ENCODE measurements around the gene PGRMC1. TPM values are rescaled to one million over a fixed set of nuclear protein-coding genes. Genes with fewer than 3 reads are reported as not detected.

The PGRMC1 gene
- total and polyA plus RNA-seq, 2 experiments from 2014 or later: 235 to 370 TPM

DNA sequence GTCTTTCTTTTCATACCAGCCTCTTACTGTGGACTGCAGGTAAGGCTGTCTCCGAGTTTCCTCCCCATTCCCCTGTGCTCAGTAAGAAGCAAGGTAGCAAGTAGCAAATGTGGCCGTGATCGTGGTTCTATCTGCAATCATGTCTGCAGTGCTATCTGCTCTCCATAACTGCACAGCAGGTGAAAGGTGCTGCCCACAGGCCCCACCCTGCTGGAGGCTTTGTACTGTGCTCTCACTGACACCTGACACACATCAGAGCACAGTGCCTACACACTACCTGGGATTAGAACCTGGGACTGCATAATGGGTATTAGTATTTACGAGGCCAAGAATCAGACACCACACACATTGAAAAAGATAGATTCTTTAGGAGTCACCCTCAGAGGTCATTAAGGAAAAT, 15.3 kb downstream of the PGRMC1 start (continued):
- TF ChIP-seq ZNF462 (CRISPR knock-in tag; IDR thresholded peaks at IDR 0.05): no peak

- Mint-ChIP-seq H3K4me3 (no peak overlapping the region), H3K27ac (no peak overlapping the region)
- ATAC-seq: no peak
These were observed 16.6 kb downstream of the PGRMC1 start for GRCh38 chrX:119252716-119253115.

More at GRCh38 chrX:119252716-119253115, 16.6 kb downstream of the PGRMC1 start:
- Mint-ChIP-seq H3K36me3 (ENCODE audit: low read depth) (no peaks in the 10 kb centered on the region), H3K9me3 (no peaks in the 10 kb centered on the region), H3K4me1 (no peaks in the 10 kb centered on the region), H3K27me3 (ENCODE audit: insufficient read depth, low read depth, poor library complexity) (no peaks in the 10 kb centered on the region)
- no peak for DNase-seq (ENCODE audit: low spot score)
- Histone ChIP-seq H3K27me3 (ENCODE audit: insufficient read depth) (no peaks in the 10 kb centered on the region), H3F3A (replicated peaks; ENCODE audit: low read depth) (no peaks in the 10 kb centered on the region), H4K20me1 (replicated peaks; ENCODE audit: insufficient read depth) (no peaks in the 10 kb centered on the region), H3K4me3 (no peak overlapping the region), H3K4me2 (no peak overlapping the region), H3K36me3 (ENCODE audit: insufficient read depth) (no peaks in the 10 kb centered on the region), H3K27ac (ENCODE audit: low read depth) (no peak overlapping the region), H3K79me2 (replicated peaks; ENCODE audit: insufficient read depth) (no peaks in the 10 kb centered on the region), H3K4me1 (ENCODE audit: insufficient read depth) (no peaks in the 10 kb centered on the region), H3K9me2 (ENCODE audit: insufficient read depth) (no peaks in the 10 kb centered on the region), H2AFZ (no peak overlapping the region)
- TF ChIP-seq, protein P1, sequence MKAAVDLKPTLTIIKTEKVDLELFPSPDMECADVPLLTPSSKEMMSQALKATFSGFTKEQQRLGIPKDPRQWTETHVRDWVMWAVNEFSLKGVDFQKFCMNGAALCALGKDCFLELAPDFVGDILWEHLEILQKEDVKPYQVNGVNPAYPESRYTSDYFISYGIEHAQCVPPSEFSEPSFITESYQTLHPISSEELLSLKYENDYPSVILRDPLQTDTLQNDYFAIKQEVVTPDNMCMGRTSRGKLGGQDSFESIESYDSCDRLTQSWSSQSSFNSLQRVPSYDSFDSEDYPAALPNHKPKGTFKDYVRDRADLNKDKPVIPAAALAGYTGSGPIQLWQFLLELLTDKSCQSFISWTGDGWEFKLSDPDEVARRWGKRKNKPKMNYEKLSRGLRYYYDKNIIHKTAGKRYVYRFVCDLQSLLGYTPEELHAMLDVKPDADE (IDR thresholded peaks at IDR 0.05): no peak

Data from GM23338 (cell line).